Ovary (tissue), 9 donors: ENCODE measurements around the gene DENND5A. TPM values are rescaled to one million over a fixed set of nuclear protein-coding genes. Genes with fewer than 3 reads are reported as not detected.

Experiments used
- DNase-seq, 5 donors: peaks; one replicate each; pipeline ENCODE4 v3.0.0-alpha.2; 2019 to 2020
- H3K27ac ChIP-seq, 2 donors: fragments of 200-600 bp; one replicate each; pipeline versions ENCODE4 v1.5.1 to v1.8.0; 2019 to 2022
- H3K27me3 ChIP-seq: fragments of 200-600 bp; one replicate; pipeline ENCODE4 v1.8.0; 2022
- H3K36me3 ChIP-seq: fragments of 200-600 bp; sonication (generic); one replicate; pipeline ENCODE4 v1.5.1; 2019
- H3K4me1 ChIP-seq: one replicate; pipeline ENCODE4 v1.8.1; 2013; ENCODE audit warnings: mild to moderate bottlenecking, moderate library complexity; ENCODE audit not compliant: insufficient read depth
- H3K4me3 ChIP-seq: fragments of 200-600 bp; sonication (generic); one replicate; pipeline ENCODE4 v1.5.1; 2017
- H3K9me3 ChIP-seq, 2 donors: fragments of 200-600 bp in 1 of 2; sonication (generic) in 1 of 2; one replicate each; pipeline versions ENCODE4 v1.5.1 to v1.8.1; 2013 to 2019; ENCODE audit warnings: mild to moderate bottlenecking in 1 of 2, moderate library complexity in 1 of 2
- EP300 ChIP-seq: sonication (generic); formaldehyde crosslinking; IDR thresholded peaks from one replicate; pipeline ENCODE4 v1.6.1; 2017; ENCODE audit warnings: antibody characterized with exemption
- POLR2A ChIP-seq: fragments of 450-650 bp; IDR thresholded peaks from one replicate; pipeline ENCODE4 v1.6.1; 2017; ENCODE audit warnings: antibody characterized with exemption, mild to moderate bottlenecking, moderate library complexity
- WGBS, 3 donors: extraction: QIAGEN DNeasy Blood & Tissue Kit in 1 of 3; methylation state at CpG; one replicate each; pipeline versions ENCODE4 v1.1.5 to v1.1.7; 2013 to 2017; 5-methylcytosine and 5-hydroxymethylcytosine counted together
- intact Hi-C, 4 donors: fragments of 100-400 bp; cut with DNase I; formaldehyde crosslinking; loops; one replicate each; pipeline versions ENCODE4 v1.11.0 to v1.15.1; 2022 to 2023
- microRNA-seq, 3 donors: library from miRNA; unstranded; fragments of <30 nt; microRNA quantifications; one replicate each; pipeline versions ENCODE4 to v1.2.0, GENCODE V29; 2019 to 2020
- polyA plus RNA-seq, 2 donors: library from polyadenylated mRNA; stranded (reverse); fragments of 200-250 nt in 1 of 2; fragments of 350-450 nt in 1 of 2; fragmentation: Illumina TruSeq in 1 of 2; extraction: RNeasy Lipid Tissue Mini Kit (QIAGEN cat#74804) in 1 of 2; gene quantifications; one replicate each; pipeline ENCODE4 v1.2.3, GENCODE V29; 2013 to 2014
- small RNA-seq: library from RNA; depleted of rRNA; stranded (forward); fragments of <200 nt; gene quantifications from one replicate; pipeline ENCODE3, GENCODE V24; 2016
- total RNA-seq, 7 donors: library from RNA; depleted of rRNA in 2 of 7; stranded (reverse); fragments of >200 nt in 2 of 7; fragmentation: NEBNext Ultra II Directional in 3 of 7; extraction: Animal tissue kit (Norgen Biotek cat#: 25700) in 3 of 7; gene quantifications; one replicate each; pipeline versions ENCODE4 v1.1.0 to v1.2.4, GENCODE V29; 2016 to 2023
- TF ChIP-seq, protein P1 (sequence below), 3 donors: fragments of 450-650 bp in 2 of 3; fragments of 200-600 bp in 1 of 3; IDR thresholded peaks; one replicate each; pipeline versions ENCODE4 v1.5.1 to v1.8.0; 2016 to 2022; ENCODE audit warnings: antibody characterized with exemption in 3 of 3, mild to moderate bottlenecking in 1 of 3
- donor health status: DM: no; HTN: no; CAD: no; lungs with moderate emphysema.
- donor health status: DM: no; HTN: no; CAD: no.
- donor health status: Bipolar disorder and iron deficiency.
- donor health status: DM: yes; HTN: yes; CAD: no.
- donor health status: DM: no; HTN: no; CAD: no.
- donor health status: DM: yes; HTN: yes; CAD: no.

Gene DENND5A
- total and polyA plus RNA-seq, 9 donors, result 44.2 to 122 (median 66.6) TPM

DNA sequence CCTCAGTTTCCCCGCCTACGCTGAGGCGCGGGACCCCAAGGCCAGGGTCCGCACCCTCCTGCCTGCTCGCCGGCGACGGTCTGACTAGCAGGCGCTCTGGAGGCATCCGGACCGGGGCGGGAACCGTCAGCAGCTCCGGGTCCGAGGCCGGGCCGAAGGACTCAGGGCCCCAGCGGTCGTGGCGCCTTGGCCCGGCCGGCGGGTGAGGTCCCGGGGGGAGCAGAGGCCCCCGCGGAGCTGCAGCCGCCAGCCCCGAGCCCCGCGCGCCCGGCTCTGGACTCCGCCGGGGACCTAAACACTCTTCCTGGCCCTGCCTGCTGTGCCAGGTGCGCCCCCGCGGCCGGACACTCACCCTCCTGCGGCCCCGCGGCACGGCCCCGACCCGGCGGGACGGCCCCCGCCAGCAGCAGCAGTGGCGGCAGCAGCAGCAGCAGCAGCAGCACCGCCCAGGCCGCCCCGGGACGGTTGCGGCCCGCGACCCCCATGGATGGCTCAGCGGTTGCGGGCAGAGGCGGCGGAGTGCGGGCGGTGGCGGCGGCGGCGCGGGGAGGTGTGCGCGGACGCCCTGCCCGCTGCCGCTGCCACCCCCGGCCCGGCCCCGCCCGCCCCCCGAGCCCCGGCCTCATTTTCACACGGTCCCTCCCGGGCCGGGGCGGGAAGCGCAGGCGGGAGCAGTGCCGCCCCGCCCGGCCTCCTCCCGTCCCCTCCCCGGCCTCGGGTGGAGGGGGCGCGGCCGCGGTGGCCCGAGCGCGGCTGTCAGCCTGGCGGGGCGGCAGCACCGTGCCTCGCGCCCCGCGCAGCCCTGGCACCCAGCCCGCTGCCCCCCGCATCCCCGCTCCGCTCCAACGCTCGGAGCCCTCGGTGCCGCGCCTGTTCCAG, 173.9 kb downstream of the DENND5A start, which contains the start of gene SCUBE2:
Gene SCUBE2, minus strand, starts transcription at position 556 of the 879 bp plus-strand sequence. Its CDS starts 71 bp downstream, at position 485.
- H3K9me3 ChIP-seq, result no peaks in the 10 kb centered on the region
- H3K4me1 ChIP-seq, result no peaks in the 10 kb centered on the region
- no peak within 1 kb of the TSS for H3K27ac ChIP-seq
- H3K4me3 ChIP-seq, result peak within 1 kb of the TSS; percentile 39
- intact Hi-C loops, result no loop called here
- no peaks in the 10 kb centered on the region for H3K36me3 ChIP-seq
- TF ChIP-seq, protein P1, sequence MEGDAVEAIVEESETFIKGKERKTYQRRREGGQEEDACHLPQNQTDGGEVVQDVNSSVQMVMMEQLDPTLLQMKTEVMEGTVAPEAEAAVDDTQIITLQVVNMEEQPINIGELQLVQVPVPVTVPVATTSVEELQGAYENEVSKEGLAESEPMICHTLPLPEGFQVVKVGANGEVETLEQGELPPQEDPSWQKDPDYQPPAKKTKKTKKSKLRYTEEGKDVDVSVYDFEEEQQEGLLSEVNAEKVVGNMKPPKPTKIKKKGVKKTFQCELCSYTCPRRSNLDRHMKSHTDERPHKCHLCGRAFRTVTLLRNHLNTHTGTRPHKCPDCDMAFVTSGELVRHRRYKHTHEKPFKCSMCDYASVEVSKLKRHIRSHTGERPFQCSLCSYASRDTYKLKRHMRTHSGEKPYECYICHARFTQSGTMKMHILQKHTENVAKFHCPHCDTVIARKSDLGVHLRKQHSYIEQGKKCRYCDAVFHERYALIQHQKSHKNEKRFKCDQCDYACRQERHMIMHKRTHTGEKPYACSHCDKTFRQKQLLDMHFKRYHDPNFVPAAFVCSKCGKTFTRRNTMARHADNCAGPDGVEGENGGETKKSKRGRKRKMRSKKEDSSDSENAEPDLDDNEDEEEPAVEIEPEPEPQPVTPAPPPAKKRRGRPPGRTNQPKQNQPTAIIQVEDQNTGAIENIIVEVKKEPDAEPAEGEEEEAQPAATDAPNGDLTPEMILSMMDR (IDR thresholded peaks at IDR 0.05), result no peak
- TF ChIP-seq EP300 (no peak), POLR2A (no peak)
- no peak for DNase-seq
- 1% methylated on average over 39 to 113 of the region's 113 CpGs for WGBS, 3 donors
- H3K27me3 ChIP-seq, result no peaks in the 10 kb centered on the region

DNA sequence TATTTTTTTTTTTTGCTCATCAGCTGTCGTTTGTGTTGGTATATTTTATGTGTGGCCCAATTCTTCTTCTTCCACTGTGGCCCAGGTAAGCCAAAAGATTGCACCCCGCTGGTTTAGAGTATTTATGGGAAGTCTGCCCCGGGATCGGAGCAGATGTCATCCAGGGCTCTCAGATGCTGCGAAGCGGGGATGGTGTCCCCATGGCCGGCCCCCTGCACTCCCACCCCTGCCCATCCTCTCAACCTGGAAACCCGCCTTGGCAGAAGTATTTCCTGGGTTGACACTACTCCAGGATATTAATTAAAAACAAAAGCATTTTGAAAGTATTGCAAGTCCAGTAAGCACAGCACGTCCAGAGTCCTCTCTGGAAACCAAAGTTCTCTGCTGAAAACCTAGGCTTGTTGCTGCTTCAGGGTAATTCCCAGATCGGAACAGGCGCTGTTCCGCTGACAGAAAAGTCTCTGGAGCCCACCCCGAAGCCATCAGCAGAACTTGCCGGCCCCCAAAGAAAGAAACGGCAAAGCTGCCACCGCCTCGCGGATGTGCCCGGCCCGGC, 174.6 kb downstream of the DENND5A start:
- intact Hi-C loops, result no loop called here

DNA sequence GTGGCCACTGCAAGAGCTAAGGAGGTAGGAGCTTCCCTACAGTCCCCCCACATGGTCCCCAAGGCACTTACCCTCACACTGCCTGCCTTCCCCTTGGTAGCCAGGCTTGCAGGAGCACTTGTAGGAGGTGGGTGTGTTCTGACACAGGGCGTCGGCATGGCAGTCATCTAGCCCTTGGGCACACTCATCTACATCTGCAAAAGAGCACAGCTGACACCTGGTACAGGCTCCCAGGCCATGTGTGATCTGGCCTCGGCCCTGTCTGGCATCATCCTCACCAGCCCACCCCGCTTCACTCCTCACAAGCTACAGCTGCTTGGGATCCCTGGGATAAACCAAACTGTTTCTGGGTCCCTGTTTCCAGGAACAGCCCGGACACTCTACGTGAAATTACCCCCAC, 175.5 kb downstream of the DENND5A start:
- H3K27me3 ChIP-seq, result no peaks in the 10 kb centered on the region
- no peaks in the 10 kb centered on the region for H3K36me3 ChIP-seq
- no peak overlapping the region for H3K4me3 ChIP-seq
- no peak overlapping the region for H3K27ac ChIP-seq
- no peaks in the 10 kb centered on the region for H3K9me3 ChIP-seq
- 90 to 94% (median 93%) methylated on average over 6 of the region's 6 CpGs for WGBS, 3 donors
- H3K4me1 ChIP-seq, result no peaks in the 10 kb centered on the region
- DNase-seq, result no peak
- intact Hi-C loops, result no loop called here
- TF ChIP-seq, protein P1 (IDR thresholded peaks at IDR 0.05), result no peak

More for the DNA sequence above, 174.6 kb downstream of the DENND5A start:
- no peak for DNase-seq
- WGBS, 3 donors, result 30 to 36% (median 33%) methylated on average over 20 of the region's 20 CpGs
- H3K27ac ChIP-seq, result no peak overlapping the region
- no peaks in the 10 kb centered on the region for H3K27me3 ChIP-seq
- TF ChIP-seq EP300, result no peak
- no peak for TF ChIP-seq POLR2A
- TF ChIP-seq, protein P1 (IDR thresholded peaks at IDR 0.05), result no peak
- no peaks in the 10 kb centered on the region for H3K36me3 ChIP-seq
- H3K4me3 ChIP-seq, result peak overlapping the region; percentile 39
- no peaks in the 10 kb centered on the region for H3K9me3 ChIP-seq
- H3K4me1 ChIP-seq, result no peaks in the 10 kb centered on the region

DNA sequence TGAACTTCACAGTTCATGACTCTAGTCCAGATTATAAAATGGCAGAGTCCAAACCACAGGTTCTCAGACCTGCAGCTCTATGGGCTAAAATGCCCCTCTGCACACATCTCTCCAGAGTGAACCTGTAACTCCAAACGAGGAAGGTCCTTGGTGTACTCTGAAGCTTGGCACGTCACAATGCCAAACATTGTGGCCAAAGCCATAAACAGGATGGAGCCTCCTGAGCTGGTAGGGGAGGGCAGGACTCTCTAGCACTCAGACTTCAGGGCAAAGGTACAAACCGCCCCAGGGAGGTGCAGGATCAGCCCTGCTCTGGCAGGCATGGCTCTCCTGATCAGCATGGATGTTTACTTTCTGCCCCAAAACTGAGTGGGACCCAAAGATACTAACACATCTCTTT, 176.1 kb downstream of the DENND5A start:
- no peaks in the 10 kb centered on the region for H3K9me3 ChIP-seq
- no peak overlapping the region for H3K4me3 ChIP-seq
- no peak for DNase-seq
- TF ChIP-seq, protein P1 (IDR thresholded peaks at IDR 0.05), result no peak
- TF ChIP-seq POLR2A (no peak), EP300 (no peak)
- intact Hi-C loops, result no loop called here
- no peak overlapping the region for H3K27ac ChIP-seq
- no peaks in the 10 kb centered on the region for H3K36me3 ChIP-seq
- 82 to 95% (median 87%) methylated on average over 3 of the region's 3 CpGs for WGBS, 3 donors
- no peaks in the 10 kb centered on the region for H3K27me3 ChIP-seq
- H3K4me1 ChIP-seq, result no peaks in the 10 kb centered on the region

Small RNA genes within 50 kb of the gene (microRNA-seq; reads per million reads assigned to microRNA genes)
- 0 reads per million in 3 donors for gene MIR5691

Small RNA genes within 50 kb of the gene (small RNA-seq; reads per million reads assigned to genes)
- gene MIR5691, result not detected
- not detected for gene RF00017

Other genes with a start within 250 kb of the DENND5A start
- 1 to 10 TPM in 3 of 7 donors, under 1 TPM in 4; 0.12 to 3.7 (median 1.00) TPM for gene SCUBE2, start 173.8 kb downstream of the DENND5A start, total RNA-seq
- 1 to 10 TPM in 1 of 2 donors, under 1 TPM in 1; 0.84 to 8.2 TPM for gene SCUBE2, start 173.8 kb downstream of the DENND5A start, polyA plus RNA-seq
- 10 to 100 TPM; 15.4 to 29.4 (median 20.0) TPM for gene TMEM41B, start 49.2 kb upstream of the DENND5A start, total RNA-seq
- gene TMEM41B, start 49.2 kb upstream of the DENND5A start, polyA plus RNA-seq, result 10 to 100 TPM; 10.0 to 11.2 TPM
- gene IPO7, start 119.3 kb upstream of the DENND5A start, total RNA-seq, result 100 to 1,000 TPM in 5 of 7 donors, 10 to 100 TPM in 2; 74.6 to 122 (median 108) TPM
- 10 to 100 TPM; 32.3 to 57.2 TPM for gene IPO7, start 119.3 kb upstream of the DENND5A start, polyA plus RNA-seq
- 10 to 100 TPM; 12.6 to 48.7 (median 32.3) TPM for gene ZNF143, start 195.7 kb upstream of the DENND5A start, total RNA-seq
- 10 to 100 TPM; 16.3 to 23.2 TPM for gene ZNF143, start 195.7 kb upstream of the DENND5A start, polyA plus RNA-seq